Ishikawa (cell line): ENCODE data around the gene PSD4.

ENCODE experiments used
- CEBPB ChIP-seq: IDR thresholded peaks from 2 replicates; pipeline ENCODE4 v1.6.1; 2012
- CREB1 ChIP-seq: IDR thresholded peaks from 2 replicates; pipeline ENCODE4 v1.6.1; 2012; ENCODE audit warnings: low read depth
- EGR1 ChIP-seq: IDR thresholded peaks from 2 replicates; pipeline ENCODE4 v1.6.1; 2012
- EP300 ChIP-seq: IDR thresholded peaks from 2 replicates; pipeline ENCODE4 v1.6.1; 2012; ENCODE audit warnings: borderline replicate concordance
- FOXM1 ChIP-seq: IDR thresholded peaks from 2 replicates; pipeline ENCODE4 v1.6.1; 2012; ENCODE audit warnings: low read depth, borderline replicate concordance
- NFIC ChIP-seq: IDR thresholded peaks from 2 replicates; pipeline ENCODE4 v1.6.1; 2012
- RAD21 ChIP-seq: IDR thresholded peaks from 2 replicates; pipeline ENCODE4 v1.6.1; 2012; ENCODE audit warnings: low read depth
- REST ChIP-seq: IDR thresholded peaks from 2 replicates; pipeline ENCODE4 v1.6.1; 2012; ENCODE audit warnings: low read depth, mild to moderate bottlenecking
- TAF1 ChIP-seq: IDR thresholded peaks from 2 replicates; pipeline ENCODE4 v1.6.1; 2012; ENCODE audit warnings: low read depth, mild to moderate bottlenecking
- TCF12 ChIP-seq: IDR thresholded peaks from 2 replicates; pipeline ENCODE4 v1.6.1; 2012; ENCODE audit warnings: low read depth
- TEAD4 ChIP-seq: IDR thresholded peaks from 2 replicates; pipeline ENCODE4 v1.6.1; 2012
- USF1 ChIP-seq: IDR thresholded peaks from 2 replicates; pipeline ENCODE4 v1.6.1; 2012
- YY1 ChIP-seq: IDR thresholded peaks from 2 replicates; pipeline ENCODE4 v1.6.1; 2012; ENCODE audit warnings: low read depth
- ZBTB7A ChIP-seq: IDR thresholded peaks from 2 replicates; pipeline ENCODE4 v1.6.1; 2012; ENCODE audit warnings: low read depth
- TF ChIP-seq, protein P1 (sequence below): IDR thresholded peaks from 2 replicates; pipeline ENCODE4 v1.6.1; 2012

Gene PSD4

DNA sequence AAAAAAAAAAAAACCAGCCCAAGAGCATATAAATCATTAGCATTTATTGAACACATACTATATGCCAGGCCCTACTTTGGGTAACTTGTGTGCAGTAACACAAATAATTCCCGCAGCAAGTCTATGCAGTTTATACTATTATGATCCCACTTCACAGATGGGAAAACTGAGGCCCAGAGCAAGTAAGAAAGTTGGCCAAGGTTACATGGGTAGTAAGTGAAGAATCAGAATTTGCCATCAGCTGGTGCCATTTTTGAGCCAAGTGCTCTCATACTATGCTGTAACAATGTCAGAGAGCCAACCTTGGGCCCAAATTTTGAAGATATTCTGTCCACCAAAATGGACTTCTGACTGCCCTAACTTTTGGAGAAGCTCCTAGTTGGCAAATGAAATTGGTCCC lies 13.5 kb upstream of the PSD4 start:
- TF ChIP-seq, protein P1, sequence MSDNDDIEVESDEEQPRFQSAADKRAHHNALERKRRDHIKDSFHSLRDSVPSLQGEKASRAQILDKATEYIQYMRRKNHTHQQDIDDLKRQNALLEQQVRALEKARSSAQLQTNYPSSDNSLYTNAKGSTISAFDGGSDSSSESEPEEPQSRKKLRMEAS, result no peak
- no peak for TF ChIP-seq EGR1
- no peak for TF ChIP-seq YY1
- no peak for TF ChIP-seq RAD21
- no peak for TF ChIP-seq USF1
- no peak for TF ChIP-seq TCF12
- no peak for TF ChIP-seq NFIC
- TF ChIP-seq EP300, result no peak
- no peak for TF ChIP-seq TAF1
- TF ChIP-seq CEBPB, result no peak
- TF ChIP-seq ZBTB7A, result no peak
- TF ChIP-seq REST, result no peak
- no peak for TF ChIP-seq FOXM1

GRCh38 chr2:113160962-113161361 lies 12.8 kb upstream of the PSD4 start:
- TF ChIP-seq TCF12 (no peak), RAD21 (no peak), EGR1 (no peak), CREB1 (no peak), NFIC (no peak), EP300 (no peak), YY1 (no peak), FOXM1 (no peak), REST (no peak), TAF1 (no peak), ZBTB7A (no peak), CEBPB (no peak), USF1 (no peak)
- TF ChIP-seq, protein P1, result no peak

DNA sequence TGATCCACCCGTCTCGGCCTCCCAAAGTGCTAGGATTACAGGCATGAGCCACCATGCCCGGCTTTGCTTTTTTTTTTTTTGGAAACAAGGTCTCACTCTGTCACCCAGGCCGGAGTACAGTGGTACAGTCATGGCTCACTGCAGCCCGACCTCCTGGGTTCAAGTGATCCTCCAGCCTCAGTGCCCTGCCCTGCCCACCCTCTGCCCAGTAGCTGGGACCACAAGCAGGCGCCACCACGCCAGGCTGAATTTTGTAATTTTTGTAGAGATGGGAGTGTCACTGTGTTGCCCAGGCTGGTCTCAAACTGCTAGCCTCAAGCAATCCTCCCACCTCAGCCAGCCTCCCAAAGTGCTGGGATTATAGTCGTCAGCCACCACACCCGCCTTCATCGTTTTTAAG lies 11.6 kb upstream of the PSD4 start:
- TF ChIP-seq EGR1, result no peak
- TF ChIP-seq USF1, result no peak
- TF ChIP-seq, protein P1, result no peak
- TF ChIP-seq CREB1, result no peak
- no peak for TF ChIP-seq TAF1
- TF ChIP-seq YY1, result no peak
- TF ChIP-seq FOXM1, result no peak
- TF ChIP-seq ZBTB7A, result no peak
- TF ChIP-seq NFIC, result no peak

DNA sequence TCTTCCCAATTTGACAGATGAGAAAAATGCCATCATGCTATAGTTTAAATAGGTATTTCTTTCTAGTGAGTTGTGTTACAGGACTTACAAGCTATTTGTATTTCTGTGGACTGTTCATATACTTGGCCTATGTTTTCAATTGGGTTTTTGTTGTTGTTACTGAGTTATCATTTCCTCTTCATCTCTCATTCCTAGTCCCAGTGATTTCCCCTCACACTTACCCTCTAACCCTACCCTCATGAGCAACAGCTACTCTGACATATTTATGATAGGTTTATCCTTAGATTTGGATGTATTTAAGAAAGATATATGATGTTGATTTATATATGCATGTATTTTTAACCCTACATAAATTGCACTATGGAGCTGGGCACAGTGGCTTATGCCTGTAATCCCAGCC lies 10.9 kb upstream of the PSD4 start:
- TF ChIP-seq EGR1, result no peak
- TF ChIP-seq TEAD4, result no peak
- TF ChIP-seq ZBTB7A, result no peak
- no peak for TF ChIP-seq RAD21
- TF ChIP-seq YY1, result no peak
- no peak for TF ChIP-seq CREB1
- TF ChIP-seq CEBPB, result no peak
- no peak for TF ChIP-seq NFIC
- TF ChIP-seq, protein P1, result no peak
- no peak for TF ChIP-seq FOXM1
- no peak for TF ChIP-seq TAF1
- TF ChIP-seq TCF12, result no peak
- no peak for TF ChIP-seq USF1
- no peak for TF ChIP-seq EP300
- TF ChIP-seq REST, result no peak
